Keratinocyte (primary cell): ENCODE measurements around the gene HPS1. TPM values are rescaled to one million over a fixed set of nuclear protein-coding genes. Genes with fewer than 3 reads are reported as not detected.

ENCODE experiments used
- DNase-seq: peaks from one replicate; pipeline ENCODE4 v3.0.0-alpha.2; 2011; ENCODE audit warnings: low read depth, missing footprints, low spot score
- FAIRE-seq: peaks from 2 replicates; lab custom pipeline; 2011; peaks lifted over from hg19 to GRCh38; lab: Jason Lieb, UNC
- H2AFZ ChIP-seq: 2 replicates; pipeline ENCODE4 v1.6.0; 2012; ENCODE audit warnings: low read length, control low read depth, inconsistent platforms; ENCODE audit not compliant: control insufficient read depth
- H3K27ac ChIP-seq: 2 replicates; pipeline ENCODE4 v1.5.1; 2011; ENCODE audit warnings: low read length; ENCODE audit not compliant: control insufficient read depth, insufficient read depth
- H3K27me3 ChIP-seq: 3 replicates; pipeline ENCODE4 v1.6.0; 2011; ENCODE audit warnings: low read length; ENCODE audit not compliant: control insufficient read depth, insufficient read depth; ENCODE audit errors: extremely low read depth
- H3K36me3 ChIP-seq, 2 experiments: 2 replicates in 1 of 2; 3 replicates in 1 of 2; pipeline ENCODE4 v1.5.1; 2011; ENCODE audit warnings: low read length in 2 of 2, mild to moderate bottlenecking in 1 of 2; ENCODE audit not compliant: control insufficient read depth in 2 of 2, insufficient read depth in 2 of 2; ENCODE audit errors: extremely low read depth in 1 of 2
- H3K4me1 ChIP-seq: 3 replicates; pipeline ENCODE4 v1.5.1; 2011; ENCODE audit warnings: low read length; ENCODE audit not compliant: control insufficient read depth, insufficient read depth; ENCODE audit errors: extremely low read depth
- H3K4me2 ChIP-seq: 3 replicates; pipeline ENCODE4 v1.6.0; 2011; ENCODE audit warnings: low read depth, low read length; ENCODE audit not compliant: control insufficient read depth, insufficient read depth; ENCODE audit errors: extremely low read depth
- H3K4me3 ChIP-seq, 3 experiments: fragments of 200-600 bp in 1 of 3; sonication (generic) in 1 of 3; 2 replicates in 2 of 3; 3 replicates in 1 of 3; pipeline ENCODE4 v1.5.1; 2011 to 2016; ENCODE audit warnings: low read length in 3 of 3, mild to moderate bottlenecking in 3 of 3, control low read depth in 2 of 3, inconsistent platforms in 1 of 3, low read depth in 1 of 3, mixed read lengths in 1 of 3, mixed run types in 1 of 3, moderate library complexity in 1 of 3; ENCODE audit not compliant: control insufficient read depth in 2 of 3, insufficient read depth in 2 of 3; ENCODE audit errors: extremely low read depth in 1 of 3
- H3K79me2 ChIP-seq: 2 replicates; pipeline ENCODE4 v1.6.0; 2012; ENCODE audit warnings: low read length; ENCODE audit not compliant: control insufficient read depth, insufficient read depth
- H3K9ac ChIP-seq: 3 replicates; pipeline ENCODE4 v1.6.0; 2011; ENCODE audit warnings: low read length; ENCODE audit not compliant: control insufficient read depth, insufficient read depth; ENCODE audit errors: extremely low read depth
- H3K9me1 ChIP-seq: 3 replicates; pipeline ENCODE4 v1.6.0; 2011; ENCODE audit warnings: low read length; ENCODE audit not compliant: control insufficient read depth, insufficient read depth; ENCODE audit errors: extremely low read depth
- H3K9me3 ChIP-seq: 2 replicates; pipeline ENCODE4 v1.5.1; 2012; ENCODE audit warnings: low read depth, low read length; ENCODE audit not compliant: control insufficient read depth
- H4K20me1 ChIP-seq: 3 replicates; pipeline ENCODE4 v1.6.0; 2011; ENCODE audit warnings: low read length; ENCODE audit not compliant: control insufficient read depth, insufficient read depth; ENCODE audit errors: extremely low read depth
- EZH2 ChIP-seq: IDR thresholded peaks from one replicate; pipeline ENCODE4 v1.6.1; 2012; ENCODE audit warnings: inconsistent platforms, mild to moderate bottlenecking, low read length, moderate library complexity
- dilution Hi-C: fragments of 300-500 bp; cut with MboI; formaldehyde crosslinking; loops from one replicate; pipeline ENCODE4 v1.7.0; 2020; ENCODE audit warnings: low sequenced_read_pairs; ENCODE audit not compliant: extremely low pct_ligation_motif_present
- polyA plus RNA-seq, 5 experiments: library from polyadenylated mRNA; depleted of rRNA in 3 of 5; stranded (reverse) in 3 of 5; stranded (forward) in 1 of 5; unstranded in 1 of 5; fragments of >200 nt; gene quantifications; 1 replicate in 1 of 5; 2 replicates in 3 of 5; 3 replicates in 1 of 5; pipeline versions ENCODE4 v1.2.1 to v1.2.3, GENCODE V29; 2011 to 2012; ENCODE audit warnings: missing spikeins in 2 of 5, low read depth in 1 of 5, low replicate concordance in 1 of 5
- TF ChIP-seq, protein P1 (sequence below), 3 experiments: IDR thresholded peaks in 1 of 3; conservative IDR thresholded peaks in 1 of 3; optimal IDR thresholded peaks in 1 of 3; 2 replicates in 2 of 3; 3 replicates in 1 of 3; pipeline versions ENCODE3 to v1.5.1; 2011; ENCODE audit warnings: low read length in 3 of 3, mild to moderate bottlenecking in 3 of 3, moderate library complexity in 2 of 3, control low read depth in 1 of 3, inconsistent platforms in 1 of 3; ENCODE audit not compliant: insufficient read depth in 2 of 3; ENCODE audit errors: extremely low read depth in 1 of 3

The HPS1 gene
- polyA plus RNA-seq, 1 donor (not counting 4 experiments of a cell fraction or from before 2014, with no cell fraction given), result 39.4 TPM

DNA sequence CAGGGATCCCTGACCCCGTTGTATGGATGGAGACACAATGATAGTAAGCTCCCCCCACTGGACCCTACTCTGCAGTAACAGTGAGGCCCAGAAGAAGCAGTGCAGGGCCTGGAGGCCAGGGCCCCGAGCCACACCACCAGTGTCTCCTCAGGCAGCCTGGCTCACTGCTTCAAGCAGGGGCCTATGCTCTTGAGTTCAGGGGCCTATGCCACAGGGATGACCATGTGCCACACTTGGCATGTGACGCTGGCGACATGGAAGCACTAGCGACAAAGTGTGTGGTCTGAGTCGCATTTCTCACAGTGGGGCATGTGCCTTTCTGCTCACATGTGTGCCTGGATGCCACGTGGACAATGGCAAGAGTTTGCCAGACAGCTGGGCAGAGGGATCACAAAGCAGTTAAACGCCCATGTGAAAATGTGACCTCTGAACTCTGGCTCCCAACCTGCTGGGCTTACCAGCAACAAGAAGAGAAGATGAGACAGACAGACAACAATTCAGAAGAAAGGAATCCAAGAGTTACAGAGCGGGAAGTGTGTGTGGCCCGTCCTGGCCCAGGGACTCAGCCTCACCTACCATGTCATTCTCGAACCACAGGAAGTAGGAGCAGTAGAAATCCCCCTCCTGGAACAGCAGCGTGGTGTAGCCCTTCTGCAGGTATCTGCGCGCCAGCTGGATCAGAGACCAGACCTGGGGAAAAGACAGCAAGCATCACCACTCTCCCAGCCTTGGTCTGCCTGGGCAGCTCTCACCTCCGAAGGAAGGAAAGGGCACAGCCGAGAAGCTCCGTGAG is 27.1 kb downstream of the HPS1 start:
- no peak for TF ChIP-seq EZH2
- TF ChIP-seq, protein P1, sequence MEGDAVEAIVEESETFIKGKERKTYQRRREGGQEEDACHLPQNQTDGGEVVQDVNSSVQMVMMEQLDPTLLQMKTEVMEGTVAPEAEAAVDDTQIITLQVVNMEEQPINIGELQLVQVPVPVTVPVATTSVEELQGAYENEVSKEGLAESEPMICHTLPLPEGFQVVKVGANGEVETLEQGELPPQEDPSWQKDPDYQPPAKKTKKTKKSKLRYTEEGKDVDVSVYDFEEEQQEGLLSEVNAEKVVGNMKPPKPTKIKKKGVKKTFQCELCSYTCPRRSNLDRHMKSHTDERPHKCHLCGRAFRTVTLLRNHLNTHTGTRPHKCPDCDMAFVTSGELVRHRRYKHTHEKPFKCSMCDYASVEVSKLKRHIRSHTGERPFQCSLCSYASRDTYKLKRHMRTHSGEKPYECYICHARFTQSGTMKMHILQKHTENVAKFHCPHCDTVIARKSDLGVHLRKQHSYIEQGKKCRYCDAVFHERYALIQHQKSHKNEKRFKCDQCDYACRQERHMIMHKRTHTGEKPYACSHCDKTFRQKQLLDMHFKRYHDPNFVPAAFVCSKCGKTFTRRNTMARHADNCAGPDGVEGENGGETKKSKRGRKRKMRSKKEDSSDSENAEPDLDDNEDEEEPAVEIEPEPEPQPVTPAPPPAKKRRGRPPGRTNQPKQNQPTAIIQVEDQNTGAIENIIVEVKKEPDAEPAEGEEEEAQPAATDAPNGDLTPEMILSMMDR (optimal IDR thresholded peaks at IDR 0.05 in 1 of 3, IDR thresholded peaks at IDR 0.05 in 1 of 3, conservative IDR thresholded peaks at IDR 0.05 in 1 of 3; ENCODE audit: extremely low read depth in 1 of 3, insufficient read depth in 2 of 3, low read length in 3 of 3), result no peak
- Histone ChIP-seq H3K79me2 (no peaks in the 10 kb centered on the region), H3K9me1 (no peaks in the 10 kb centered on the region), H3K4me2 (no peak overlapping the region), H3K4me3 (no peak overlapping the region), H3K4me1 (peaks cover 8% of the 10 kb centered on the region), H3K9ac (no peak overlapping the region), H4K20me1 (no peaks in the 10 kb centered on the region), H3K27ac (no peak overlapping the region), H3K36me3 (peaks cover 4 to 20% of the 10 kb centered on the region in 2 experiments), H3K27me3 (no peaks in the 10 kb centered on the region), H3K9me3 (no peaks in the 10 kb centered on the region), H2AFZ (no peak overlapping the region)
- dilution Hi-C loops, result no loop called here
- FAIRE-seq (no peak), DNase-seq (no peak)

GRCh38 chr10:98418665-98419468 is 27.9 kb downstream of the HPS1 start:
- Histone ChIP-seq H3K36me3 (peaks cover 1 to 20% of the 10 kb centered on the region in 2 experiments), H3K9ac (no peak overlapping the region), H3K4me1 (peaks cover 15% of the 10 kb centered on the region), H3K79me2 (no peaks in the 10 kb centered on the region), H3K27ac (no peak overlapping the region), H4K20me1 (no peaks in the 10 kb centered on the region), H3K4me3 (no peak overlapping the region), H3K4me2 (no peak overlapping the region), H3K9me1 (no peaks in the 10 kb centered on the region), H3K27me3 (no peaks in the 10 kb centered on the region), H3K9me3 (no peaks in the 10 kb centered on the region), H2AFZ (no peak overlapping the region)
- FAIRE-seq (no peak), DNase-seq (no peak)
- TF ChIP-seq, protein P1 (optimal IDR thresholded peaks at IDR 0.05 in 1 of 3, IDR thresholded peaks at IDR 0.05 in 1 of 3, conservative IDR thresholded peaks at IDR 0.05 in 1 of 3; ENCODE audit: extremely low read depth in 1 of 3, insufficient read depth in 2 of 3, low read length in 3 of 3), result no peak
- dilution Hi-C loops, result no loop called here
